Measurements from ENCODE around the gene SFRP5. TPM values are rescaled to one million over a fixed set of nuclear protein-coding genes. Genes with fewer than 3 reads are reported as not detected.

Gene SFRP5
- total RNA-seq, 3 donors from 2014 or later, result 0.29 to 1.8 (median 0.33) TPM

DNA sequence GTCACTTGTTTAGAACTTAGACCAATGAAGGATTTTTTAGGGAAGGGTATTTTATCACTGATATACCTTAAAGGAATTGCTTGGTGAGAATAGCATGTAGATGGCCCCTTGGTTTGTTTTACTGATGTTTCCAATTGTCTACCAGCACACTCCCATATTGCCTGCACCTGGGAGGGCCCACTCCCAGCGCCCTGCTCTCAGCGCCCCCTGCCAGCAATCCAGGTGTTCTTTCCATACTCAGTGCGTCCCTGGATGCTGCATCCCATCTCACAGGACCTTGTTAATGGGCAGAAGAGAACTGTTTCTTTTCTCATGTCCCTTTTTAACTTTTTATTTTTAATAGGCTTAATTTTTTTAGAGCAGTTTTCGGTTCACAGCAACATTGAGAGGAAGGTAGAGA, 24.1 kb upstream of the SFRP5 start:
- H3K27ac ChIP-seq, result no peak overlapping the region
- TF ChIP-seq, protein P1, sequence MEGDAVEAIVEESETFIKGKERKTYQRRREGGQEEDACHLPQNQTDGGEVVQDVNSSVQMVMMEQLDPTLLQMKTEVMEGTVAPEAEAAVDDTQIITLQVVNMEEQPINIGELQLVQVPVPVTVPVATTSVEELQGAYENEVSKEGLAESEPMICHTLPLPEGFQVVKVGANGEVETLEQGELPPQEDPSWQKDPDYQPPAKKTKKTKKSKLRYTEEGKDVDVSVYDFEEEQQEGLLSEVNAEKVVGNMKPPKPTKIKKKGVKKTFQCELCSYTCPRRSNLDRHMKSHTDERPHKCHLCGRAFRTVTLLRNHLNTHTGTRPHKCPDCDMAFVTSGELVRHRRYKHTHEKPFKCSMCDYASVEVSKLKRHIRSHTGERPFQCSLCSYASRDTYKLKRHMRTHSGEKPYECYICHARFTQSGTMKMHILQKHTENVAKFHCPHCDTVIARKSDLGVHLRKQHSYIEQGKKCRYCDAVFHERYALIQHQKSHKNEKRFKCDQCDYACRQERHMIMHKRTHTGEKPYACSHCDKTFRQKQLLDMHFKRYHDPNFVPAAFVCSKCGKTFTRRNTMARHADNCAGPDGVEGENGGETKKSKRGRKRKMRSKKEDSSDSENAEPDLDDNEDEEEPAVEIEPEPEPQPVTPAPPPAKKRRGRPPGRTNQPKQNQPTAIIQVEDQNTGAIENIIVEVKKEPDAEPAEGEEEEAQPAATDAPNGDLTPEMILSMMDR (IDR thresholded peaks at IDR 0.05), result no peak
- TF ChIP-seq POLR2AphosphoS5 (IDR thresholded peaks at IDR 0.05) (no peak), POLR2A (IDR thresholded peaks at IDR 0.05) (no peak)
- no peaks in the 10 kb centered on the region for H3K27me3 ChIP-seq
- H3K4me1 ChIP-seq, result no peaks in the 10 kb centered on the region
- DNase-seq (ENCODE audit: low spot score in 2 of 2), result no peak
- H3K4me3 ChIP-seq, result no peak overlapping the region
- H3K36me3 ChIP-seq, result no peaks in the 10 kb centered on the region
- intact Hi-C loops (cut with DNase I; ENCODE audit: low total_unique reads), result no loop called here
- peaks cover 0 to 6% of the 10 kb centered on the region in 2 donors for H3K9me3 ChIP-seq

DNA sequence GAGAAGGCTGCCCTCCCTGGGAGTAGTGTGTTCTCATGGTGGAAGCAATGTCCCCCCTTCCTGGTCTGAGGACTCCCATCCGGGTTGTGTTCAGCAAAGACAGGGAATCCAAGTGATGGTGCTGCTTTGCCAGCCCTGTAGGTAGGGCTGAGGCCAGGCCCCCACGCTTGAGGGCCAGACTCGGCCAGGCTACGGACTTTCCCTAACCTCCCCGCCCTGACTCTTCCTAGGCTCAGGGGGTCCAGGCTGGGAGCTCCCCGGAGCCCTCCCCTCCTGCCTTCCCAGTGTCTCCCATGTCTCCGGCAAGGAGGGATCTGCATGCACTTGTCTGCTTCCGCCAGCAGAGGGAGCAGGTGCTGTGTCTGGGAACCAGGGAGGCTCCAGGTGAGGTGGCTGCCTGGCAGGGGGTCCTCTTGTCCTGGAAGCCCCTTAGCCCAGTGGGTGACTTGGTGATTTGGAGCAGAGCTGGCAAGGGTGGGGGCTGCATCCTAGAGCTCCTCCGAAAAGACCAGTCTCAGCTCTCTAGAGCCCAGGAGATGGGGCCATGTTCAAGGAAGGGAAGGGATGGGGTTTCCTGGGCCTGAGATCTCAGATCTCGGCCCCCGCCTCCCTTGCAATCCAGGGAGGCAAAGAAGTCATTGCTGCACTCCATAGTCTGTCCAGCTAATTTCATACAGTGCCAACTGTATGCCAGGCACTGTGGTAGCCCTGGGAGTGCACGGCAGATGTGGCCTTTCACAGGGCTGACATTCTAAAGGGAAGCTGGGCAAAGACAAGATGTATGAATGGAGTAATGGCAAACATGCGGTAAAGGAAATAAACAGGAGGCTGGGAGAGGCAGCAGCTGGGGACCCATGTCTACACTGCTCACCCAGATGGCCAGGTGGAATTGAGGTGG, 20.3 kb upstream of the SFRP5 start:
- Histone ChIP-seq H3K27ac (no peak overlapping the region), H3K9me3 (no peaks in the 10 kb centered on the region), H3K4me1 (no peaks in the 10 kb centered on the region), H3K4me3 (no peak overlapping the region), H3K27me3 (no peaks in the 10 kb centered on the region), H3K36me3 (no peaks in the 10 kb centered on the region)
- peak; percentile 56 to 68 for DNase-seq (ENCODE audit: low spot score in 2 of 2)
- TF ChIP-seq, protein P1 (IDR thresholded peaks at IDR 0.05), result peak; percentile 65 to 81 (median 67)
- TF ChIP-seq POLR2AphosphoS5 (IDR thresholded peaks at IDR 0.05), result no peak
- TF ChIP-seq POLR2A (IDR thresholded peaks at IDR 0.05), result no peak
- intact Hi-C loops (cut with DNase I; ENCODE audit: low total_unique reads), result no loop called here

DNA sequence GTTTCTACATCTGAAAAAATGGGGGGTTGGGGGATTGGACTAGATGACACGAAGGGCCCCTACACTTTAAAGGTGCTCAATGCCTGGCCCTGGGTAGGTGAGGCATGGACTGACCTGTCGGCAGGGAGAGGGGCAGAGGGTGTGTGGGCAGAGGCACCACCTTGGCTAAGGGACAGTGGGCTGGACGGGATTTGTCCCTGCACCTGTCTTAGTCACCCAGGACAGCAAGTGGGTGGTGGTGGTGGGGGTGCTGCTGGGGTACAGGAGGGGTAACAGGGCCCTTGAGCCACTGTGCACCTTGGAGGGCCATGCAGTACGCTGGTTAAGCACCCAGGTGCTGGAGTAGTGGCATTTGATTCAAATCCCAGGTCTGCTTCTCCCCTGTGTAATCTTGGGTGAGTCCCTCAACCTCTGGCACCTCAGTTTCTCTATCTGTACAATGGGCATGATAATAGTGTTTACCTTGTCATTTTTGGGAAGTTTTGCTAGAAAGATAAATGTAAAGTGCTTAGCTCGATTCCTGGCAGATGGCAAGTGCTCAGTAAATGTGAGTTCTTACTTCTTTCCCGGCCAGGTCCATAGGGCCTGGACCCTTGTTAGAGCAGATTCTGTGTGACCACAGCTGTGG, 18.1 kb upstream of the SFRP5 start:
- H3K27me3 ChIP-seq, result no peaks in the 10 kb centered on the region
- H3K4me3 ChIP-seq, result no peak overlapping the region
- no peak for DNase-seq (ENCODE audit: low spot score in 2 of 2)
- TF ChIP-seq POLR2A (IDR thresholded peaks at IDR 0.05), result no peak
- TF ChIP-seq, protein P1 (IDR thresholded peaks at IDR 0.05), result no peak
- no peak for TF ChIP-seq POLR2AphosphoS5 (IDR thresholded peaks at IDR 0.05)
- no peak overlapping the region for H3K27ac ChIP-seq
- H3K36me3 ChIP-seq, result no peaks in the 10 kb centered on the region
- peaks cover 0 to 4% of the 10 kb centered on the region in 2 donors for H3K4me1 ChIP-seq
- intact Hi-C loops (cut with DNase I; ENCODE audit: low total_unique reads), result no loop called here
- H3K9me3 ChIP-seq, result no peaks in the 10 kb centered on the region

DNA sequence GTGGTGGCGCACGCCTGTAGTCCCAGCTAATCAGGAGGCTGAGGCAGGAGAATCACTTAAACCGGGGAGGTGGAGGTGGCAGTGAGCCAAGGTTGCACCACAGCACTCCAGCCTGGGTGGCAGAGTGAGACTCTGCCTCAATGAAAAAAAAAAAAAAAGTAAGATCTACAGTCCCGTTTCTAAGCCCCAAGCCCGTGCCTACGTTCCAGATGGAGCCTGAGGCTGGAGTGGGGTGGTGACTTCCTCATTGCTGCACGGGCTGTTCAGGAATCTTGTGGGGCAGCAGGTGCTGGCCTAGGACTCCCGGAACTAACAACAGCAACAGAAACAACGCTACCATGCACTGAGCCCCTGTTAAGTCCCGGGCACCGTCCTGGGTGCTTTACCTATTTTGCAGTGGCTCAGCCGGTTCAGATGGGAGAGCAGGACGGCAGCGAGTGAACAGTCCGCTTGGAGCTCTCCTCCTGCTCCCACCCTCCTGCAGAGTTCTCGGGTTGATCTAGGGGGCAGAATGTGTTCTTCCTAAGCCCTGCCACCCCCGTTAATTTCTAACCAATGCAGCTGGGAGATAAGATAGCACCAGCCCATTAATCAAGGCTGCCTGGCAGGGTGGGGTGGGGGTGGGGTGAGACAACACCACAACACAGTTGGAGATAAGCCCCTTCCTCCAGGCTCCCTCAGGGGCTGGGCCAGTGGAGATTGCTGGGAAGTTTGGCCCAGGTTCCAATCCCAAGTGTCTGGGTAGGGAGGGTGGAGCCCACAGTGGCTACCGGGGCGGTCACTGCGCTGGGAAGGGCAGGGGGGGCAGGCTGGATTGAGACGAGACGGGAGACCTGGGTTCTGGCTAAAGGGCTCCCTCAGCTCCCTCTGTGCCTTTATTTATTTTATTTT, 17.0 kb upstream of the SFRP5 start:
- no peak for TF ChIP-seq POLR2AphosphoS5 (IDR thresholded peaks at IDR 0.05)
- TF ChIP-seq, protein P1 (IDR thresholded peaks at IDR 0.05), result no peak
- no peak for TF ChIP-seq POLR2A (IDR thresholded peaks at IDR 0.05)
- no peaks in the 10 kb centered on the region for H3K9me3 ChIP-seq
- H3K27me3 ChIP-seq, result no peaks in the 10 kb centered on the region
- H3K4me1 ChIP-seq, result peaks cover 0 to 4% of the 10 kb centered on the region in 2 donors
- no peak overlapping the region for H3K27ac ChIP-seq
- intact Hi-C loops (cut with DNase I; ENCODE audit: low total_unique reads), result no loop called here
- DNase-seq (ENCODE audit: low spot score in 2 of 2), result peak in 1 of 2 donors; percentile 57
- no peaks in the 10 kb centered on the region for H3K36me3 ChIP-seq
- peak overlapping the region in 2 of 3 donors; percentile 6 to 18 for H3K4me3 ChIP-seq

All from breast epithelium (tissue), 4 donors.